ENCODE measurements around the gene RAP1GAP2.

The RAP1GAP2 gene

DNA sequence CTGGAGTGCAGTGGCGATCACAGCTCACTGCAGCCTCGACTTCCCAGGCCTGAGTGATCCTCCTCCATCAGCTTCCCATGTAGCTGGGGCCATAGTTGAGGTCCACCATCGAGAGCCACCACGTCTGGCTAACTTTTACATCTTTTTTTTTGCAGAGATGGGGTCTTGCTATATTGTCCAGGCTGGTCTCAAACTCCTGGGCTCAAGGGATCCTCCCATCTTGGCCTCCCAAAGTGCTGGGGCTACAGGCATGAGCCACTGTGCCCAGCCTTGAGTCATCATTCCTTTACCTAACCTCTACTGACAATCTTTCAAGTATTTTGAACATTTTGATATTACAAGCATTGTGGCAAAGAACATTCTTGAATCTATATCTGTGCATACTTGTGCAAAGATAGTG lies 37.4 kb upstream of the RAP1GAP2 start:
- TF ChIP-seq, protein P1, sequence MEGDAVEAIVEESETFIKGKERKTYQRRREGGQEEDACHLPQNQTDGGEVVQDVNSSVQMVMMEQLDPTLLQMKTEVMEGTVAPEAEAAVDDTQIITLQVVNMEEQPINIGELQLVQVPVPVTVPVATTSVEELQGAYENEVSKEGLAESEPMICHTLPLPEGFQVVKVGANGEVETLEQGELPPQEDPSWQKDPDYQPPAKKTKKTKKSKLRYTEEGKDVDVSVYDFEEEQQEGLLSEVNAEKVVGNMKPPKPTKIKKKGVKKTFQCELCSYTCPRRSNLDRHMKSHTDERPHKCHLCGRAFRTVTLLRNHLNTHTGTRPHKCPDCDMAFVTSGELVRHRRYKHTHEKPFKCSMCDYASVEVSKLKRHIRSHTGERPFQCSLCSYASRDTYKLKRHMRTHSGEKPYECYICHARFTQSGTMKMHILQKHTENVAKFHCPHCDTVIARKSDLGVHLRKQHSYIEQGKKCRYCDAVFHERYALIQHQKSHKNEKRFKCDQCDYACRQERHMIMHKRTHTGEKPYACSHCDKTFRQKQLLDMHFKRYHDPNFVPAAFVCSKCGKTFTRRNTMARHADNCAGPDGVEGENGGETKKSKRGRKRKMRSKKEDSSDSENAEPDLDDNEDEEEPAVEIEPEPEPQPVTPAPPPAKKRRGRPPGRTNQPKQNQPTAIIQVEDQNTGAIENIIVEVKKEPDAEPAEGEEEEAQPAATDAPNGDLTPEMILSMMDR (conservative IDR thresholded peaks at IDR 0.05), result no peak
- H3K27ac ChIP-seq, result no peak overlapping the region

DNA sequence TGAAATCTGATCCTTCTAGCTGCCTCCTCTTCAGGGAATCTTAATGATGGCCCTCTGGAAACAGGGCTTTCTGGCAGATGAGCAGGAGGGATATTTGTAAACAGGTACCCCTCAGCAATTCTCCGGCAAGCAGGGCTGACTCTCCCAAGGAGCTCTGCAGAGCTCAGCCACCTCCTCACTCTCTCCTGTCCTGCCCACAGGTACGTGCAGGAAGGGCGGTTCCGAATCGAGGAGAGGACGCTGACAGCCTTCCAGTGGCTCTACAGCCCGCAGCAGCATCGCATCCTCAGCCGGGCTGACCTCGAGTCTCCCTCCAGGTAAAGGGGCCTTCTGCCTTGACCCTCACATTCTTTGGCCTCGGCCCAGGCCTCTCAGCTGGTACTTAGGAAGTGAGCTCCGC lies 26.1 kb upstream of the RAP1GAP2 start:
- no peak overlapping the region for H3K27ac ChIP-seq
- TF ChIP-seq, protein P1 (conservative IDR thresholded peaks at IDR 0.05), result no peak

- TF ChIP-seq, protein P1 (conservative IDR thresholded peaks at IDR 0.05), result no peak
- no peak overlapping the region for H3K27ac ChIP-seq
Observed at GRCh38 chr17:2775206-2775605, 21.0 kb upstream of the RAP1GAP2 start.

GRCh38 chr17:2776589-2777241 lies 19.5 kb upstream of the RAP1GAP2 start:
- TF ChIP-seq, protein P1 (conservative IDR thresholded peaks at IDR 0.05), result no peak
- peak overlapping the region; percentile 73; the same call in 1 of the 2 replicates for H3K27ac ChIP-seq

DNA sequence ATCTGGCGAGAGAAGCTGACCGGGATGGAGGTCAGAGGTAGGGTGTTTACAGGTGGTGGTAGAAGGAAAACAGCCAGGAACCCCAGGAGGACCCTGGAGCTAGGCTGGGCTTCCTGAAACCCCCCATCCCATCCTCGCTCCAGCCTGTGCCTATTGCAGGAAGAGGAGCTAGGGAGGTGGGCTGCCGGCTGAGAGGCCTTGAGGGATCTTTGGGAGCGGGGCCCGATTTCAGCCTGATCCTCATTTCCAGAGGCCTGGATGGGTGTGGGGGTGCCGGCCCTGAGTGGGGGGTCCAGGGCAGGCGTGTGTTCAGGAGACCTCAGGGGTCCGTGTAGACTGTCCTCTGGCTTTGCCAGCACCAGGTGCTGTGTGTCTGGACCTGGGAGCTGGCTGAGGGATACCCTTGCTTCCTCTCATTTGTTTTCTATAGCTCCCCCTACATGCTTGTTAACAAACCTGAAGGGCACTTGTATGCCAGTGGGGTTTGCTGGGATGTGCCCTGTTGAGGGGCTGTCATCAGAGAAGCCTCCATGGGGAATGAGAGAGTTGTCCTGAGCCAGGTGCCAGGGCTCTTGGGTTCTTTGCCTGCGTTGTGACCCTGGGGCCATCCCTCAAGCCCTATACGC lies 18.9 kb upstream of the RAP1GAP2 start:
- peak overlapping the region; percentile 73; the same call in 1 of the 2 replicates for H3K27ac ChIP-seq
- TF ChIP-seq, protein P1 (conservative IDR thresholded peaks at IDR 0.05), result 0 out of 2 replicates have a peak, but pooled peaks have one; percentile 6

GRCh38 chr17:2778489-2778888 lies 17.7 kb upstream of the RAP1GAP2 start:
- TF ChIP-seq, protein P1 (conservative IDR thresholded peaks at IDR 0.05), result no peak
- no peak overlapping the region for H3K27ac ChIP-seq

- H3K27ac ChIP-seq, result no peak overlapping the region
- TF ChIP-seq, protein P1 (conservative IDR thresholded peaks at IDR 0.05), result no peak
Observed at GRCh38 chr17:2779545-2779944, 16.7 kb upstream of the RAP1GAP2 start.

Measured in VCaP (cell line).